HepG2 (cell line): ENCODE data around the gene FAAP100. TPM values are rescaled to one million over a fixed set of nuclear protein-coding genes. Genes with fewer than 3 reads are reported as not detected.

Experiments used
- HDAC1 ChIP-seq: sonication (generic); formaldehyde crosslinking; IDR thresholded peaks from 2 replicates; pipeline ENCODE4 v1.5.1; 2020; ENCODE audit warnings: mild to moderate bottlenecking, missing genetic modification reagents
- ISX ChIP-seq: sonication (generic); formaldehyde crosslinking; conservative IDR thresholded peaks from 2 replicates; pipeline ENCODE4 v1.5.0; 2020; ENCODE audit warnings: missing genetic modification reagents
- KLF11 ChIP-seq: IDR thresholded peaks from 2 replicates; pipeline ENCODE4 v1.6.1; 2016; ENCODE audit warnings: missing compliant biosample characterization
- KLF13 ChIP-seq: sonication (generic); formaldehyde crosslinking; IDR thresholded peaks from 2 replicates; pipeline ENCODE4 v1.4.0; 2020; ENCODE audit warnings: mild to moderate bottlenecking, missing genetic modification reagents
- NFAT5 ChIP-seq: sonication (generic); formaldehyde crosslinking; IDR thresholded peaks from 2 replicates; pipeline ENCODE4 v1.4.0; 2020; ENCODE audit warnings: missing genetic modification reagents
- NFATC3 ChIP-seq: sonication (generic); formaldehyde crosslinking; IDR thresholded peaks from 2 replicates; pipeline ENCODE4 v1.5.1; 2020; ENCODE audit warnings: mild to moderate bottlenecking, missing genetic modification reagents
- PCBP1 ChIP-seq: fragments of 200-400 bp; formaldehyde crosslinking; IDR thresholded peaks from 2 replicates; pipeline ENCODE4 v1.6.1; 2017; ENCODE audit warnings: mild to moderate bottlenecking, low read depth, low read length, borderline replicate concordance
- SALL2 ChIP-seq: sonication (generic); formaldehyde crosslinking; IDR thresholded peaks from 2 replicates; pipeline ENCODE4 v1.8.1; 2023; ENCODE audit warnings: mild to moderate bottlenecking, missing genetic modification reagents, inconsistent platforms
- SOX5 ChIP-seq: IDR thresholded peaks from 2 replicates; pipeline ENCODE4 v1.6.1; 2016; ENCODE audit warnings: borderline replicate concordance
- USF2 ChIP-seq, 2 experiments: sonication (generic) in 1 of 2; formaldehyde crosslinking in 1 of 2; IDR thresholded peaks; 2 replicates each; pipeline versions ENCODE4 v1.5.1 to v1.6.1; 2011 to 2020; ENCODE audit warnings: borderline replicate concordance in 1 of 2, low read depth in 1 of 2, low read length in 1 of 2, mild to moderate bottlenecking in 1 of 2, missing genetic modification reagents in 1 of 2, moderate library complexity in 1 of 2
- ZKSCAN1 ChIP-seq: fragments of 150-350 bp; IDR thresholded peaks from 2 replicates; pipeline ENCODE4 v1.6.1; 2014; ENCODE audit warnings: low read length
- ZMYM4 ChIP-seq: sonication (generic); formaldehyde crosslinking; IDR thresholded peaks from 2 replicates; pipeline ENCODE4 v1.8.1; 2023; ENCODE audit warnings: mild to moderate bottlenecking, missing genetic modification reagents
- ZNF10 ChIP-seq: sonication (generic); formaldehyde crosslinking; IDR thresholded peaks from 2 replicates; pipeline ENCODE4 v1.4.0; 2020; ENCODE audit warnings: mild to moderate bottlenecking, low read depth, missing genetic modification reagents, borderline replicate concordance
- ZNF121 ChIP-seq: sonication (generic); formaldehyde crosslinking; IDR thresholded peaks from 2 replicates; pipeline ENCODE4 v1.5.0; 2020; ENCODE audit warnings: mild to moderate bottlenecking, missing genetic modification reagents
- ZNF292 ChIP-seq: sonication (generic); formaldehyde crosslinking; IDR thresholded peaks from 2 replicates; pipeline ENCODE4 v1.8.1; 2022; ENCODE audit warnings: mild to moderate bottlenecking, low read depth, missing genetic modification reagents, borderline replicate concordance
- ZNF549 ChIP-seq: sonication (generic); formaldehyde crosslinking; IDR thresholded peaks from 2 replicates; pipeline ENCODE4 v1.5.0; 2020; ENCODE audit warnings: missing genetic modification reagents
- polyA plus RNA-seq, 8 experiments: library from polyadenylated mRNA; depleted of rRNA in 3 of 8; stranded (reverse) in 7 of 8; unstranded in 1 of 8; fragments of >200 nt; fragmentation: Illumina TruSeq in 4 of 8; extraction: Trizol in 4 of 8; gene quantifications; 2 replicates each; pipeline versions ENCODE4 v1.2.1 to v1.2.3, GENCODE V29; 2011 to 2016; ENCODE audit warnings: low read depth in 4 of 8, missing spikeins in 1 of 8, mixed read lengths in 1 of 8; ENCODE audit not compliant: insufficient read depth in 1 of 8
- total RNA-seq, 5 experiments: library from RNA; depleted of rRNA; stranded (reverse); fragments of >200 nt; fragmentation: Illumina TruSeq; extraction: Trizol; gene quantifications; 2 replicates each; pipeline ENCODE4 v1.2.3, GENCODE V29; 2016; ENCODE audit warnings: low read depth in 1 of 5
- TF ChIP-seq, protein P1 (sequence below): sonication (generic); formaldehyde crosslinking; IDR thresholded peaks from 2 replicates; pipeline ENCODE4 v1.5.0; 2020; ENCODE audit warnings: mild to moderate bottlenecking, missing genetic modification reagents, moderate library complexity
- TF ChIP-seq, protein P2 (sequence below), 2 experiments: sonication (generic) in 1 of 2; formaldehyde crosslinking in 1 of 2; IDR thresholded peaks; 2 replicates each; pipeline versions ENCODE4 v1.4.0 to v1.6.1; 2018 to 2020; ENCODE audit warnings: missing genetic modification reagents in 2 of 2, borderline replicate concordance in 1 of 2, low read depth in 1 of 2, mild to moderate bottlenecking in 1 of 2, missing biosample characterization in 1 of 2

Gene FAAP100
- total and polyA plus RNA-seq, 2 of the 13 experiments (the other 11 are each of a cell fraction or from before 2014, with no cell fraction given) = 7.6 to 20.8 TPM

GRCh38 chr17:81553018-81553615, 964 bp upstream of the FAAP100 start (continued):
- TF ChIP-seq ZNF292 (CRISPR knock-in tag) = 0 out of 2 replicates have a peak, but pooled peaks have one; percentile 3
- no peak for TF ChIP-seq ZNF10 (CRISPR knock-in tag)
- no peak for TF ChIP-seq SALL2 (CRISPR knock-in tag)
- TF ChIP-seq, protein P1, sequence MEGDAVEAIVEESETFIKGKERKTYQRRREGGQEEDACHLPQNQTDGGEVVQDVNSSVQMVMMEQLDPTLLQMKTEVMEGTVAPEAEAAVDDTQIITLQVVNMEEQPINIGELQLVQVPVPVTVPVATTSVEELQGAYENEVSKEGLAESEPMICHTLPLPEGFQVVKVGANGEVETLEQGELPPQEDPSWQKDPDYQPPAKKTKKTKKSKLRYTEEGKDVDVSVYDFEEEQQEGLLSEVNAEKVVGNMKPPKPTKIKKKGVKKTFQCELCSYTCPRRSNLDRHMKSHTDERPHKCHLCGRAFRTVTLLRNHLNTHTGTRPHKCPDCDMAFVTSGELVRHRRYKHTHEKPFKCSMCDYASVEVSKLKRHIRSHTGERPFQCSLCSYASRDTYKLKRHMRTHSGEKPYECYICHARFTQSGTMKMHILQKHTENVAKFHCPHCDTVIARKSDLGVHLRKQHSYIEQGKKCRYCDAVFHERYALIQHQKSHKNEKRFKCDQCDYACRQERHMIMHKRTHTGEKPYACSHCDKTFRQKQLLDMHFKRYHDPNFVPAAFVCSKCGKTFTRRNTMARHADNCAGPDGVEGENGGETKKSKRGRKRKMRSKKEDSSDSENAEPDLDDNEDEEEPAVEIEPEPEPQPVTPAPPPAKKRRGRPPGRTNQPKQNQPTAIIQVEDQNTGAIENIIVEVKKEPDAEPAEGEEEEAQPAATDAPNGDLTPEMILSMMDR (CRISPR knock-in tag) = peak; percentile 32
- TF ChIP-seq ZNF549 (CRISPR knock-in tag) = no peak
- TF ChIP-seq NFAT5 (CRISPR knock-in tag) = no peak
- no peak for TF ChIP-seq ZKSCAN1
- 0 out of 2 replicates have a peak, but pooled peaks have one; percentile 31 for TF ChIP-seq KLF11
- no peak for TF ChIP-seq HDAC1
- TF ChIP-seq ZNF121 (CRISPR knock-in tag) = no peak
- no peak for TF ChIP-seq ZMYM4 (CRISPR knock-in tag)
- TF ChIP-seq NFATC3 (CRISPR knock-in tag) = no peak
- TF ChIP-seq PCBP1 = no peak
- TF ChIP-seq SOX5 = no peak; the same call in 1 of the 2 replicates
- no peak for TF ChIP-seq USF2 (IDR thresholded peaks at IDR 0.05; ENCODE audit: low read depth, low read length)
- TF ChIP-seq USF2 (CRISPR knock-in tag; IDR thresholded peaks at IDR 0.05; ENCODE audit: borderline replicate concordance) = peak; percentile 40; the same call in 1 of the 2 replicates
- no peak for TF ChIP-seq KLF13
- TF ChIP-seq, protein P2, sequence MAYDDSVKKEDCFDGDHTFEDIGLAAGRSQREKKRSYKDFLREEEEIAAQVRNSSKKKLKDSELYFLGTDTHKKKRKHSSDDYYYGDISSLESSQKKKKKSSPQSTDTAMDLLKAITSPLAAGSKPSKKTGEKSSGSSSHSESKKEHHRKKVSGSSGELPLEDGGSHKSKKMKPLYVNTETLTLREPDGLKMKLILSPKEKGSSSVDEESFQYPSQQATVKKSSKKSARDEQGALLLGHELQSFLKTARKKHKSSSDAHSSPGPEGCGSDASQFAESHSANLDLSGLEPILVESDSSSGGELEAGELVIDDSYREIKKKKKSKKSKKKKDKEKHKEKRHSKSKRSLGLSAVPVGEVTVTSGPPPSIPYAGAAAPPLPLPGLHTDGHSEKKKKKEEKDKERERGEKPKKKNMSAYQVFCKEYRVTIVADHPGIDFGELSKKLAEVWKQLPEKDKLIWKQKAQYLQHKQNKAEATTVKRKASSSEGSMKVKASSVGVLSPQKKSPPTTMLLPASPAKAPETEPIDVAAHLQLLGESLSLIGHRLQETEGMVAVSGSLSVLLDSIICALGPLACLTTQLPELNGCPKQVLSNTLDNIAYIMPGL (CRISPR knock-in tag; IDR thresholded peaks at IDR 0.05; ENCODE audit: borderline replicate concordance in 1 of 2, low read depth in 1 of 2) = no peak
- no peak for TF ChIP-seq ISX (CRISPR knock-in tag)
